Fibroblast of lung (primary cell): ENCODE measurements around the gene TRIB2.

Experiments
- CTCF ChIP-seq, 2 donors: IDR thresholded peaks in 1 of 2; conservative IDR thresholded peaks in 1 of 2; 1 replicate in 1 of 2; 2 replicates in 1 of 2; pipeline ENCODE4 v1.5.1; 2011 to 2012; ENCODE audit warnings: low read length in 2 of 2, control low read depth in 1 of 2, inconsistent platforms in 1 of 2, low read depth in 1 of 2, mild to moderate bottlenecking in 1 of 2
- EZH2 ChIP-seq: IDR thresholded peaks from 2 replicates; pipeline ENCODE4 v1.5.1; 2012; ENCODE audit warnings: low read length, control low read depth, mild to moderate bottlenecking; ENCODE audit errors: missing control alignments

GRCh38 chr2:12734914-12735654, 18.3 kb downstream of the TRIB2 start:
- TF ChIP-seq EZH2, result no peak
- TF ChIP-seq CTCF (conservative IDR thresholded peaks at IDR 0.05 in 1 of 2, IDR thresholded peaks at IDR 0.05 in 1 of 2; ENCODE audit: low read depth in 1 of 2, low read length in 2 of 2), result no peak
